ENCODE data around the gene PEX11G. TPM values are rescaled to one million over a fixed set of nuclear protein-coding genes. Genes with fewer than 3 reads are reported as not detected.

The PEX11G gene
- total RNA-seq, 1 experiment from 2014 or later = 2.8 TPM

DNA sequence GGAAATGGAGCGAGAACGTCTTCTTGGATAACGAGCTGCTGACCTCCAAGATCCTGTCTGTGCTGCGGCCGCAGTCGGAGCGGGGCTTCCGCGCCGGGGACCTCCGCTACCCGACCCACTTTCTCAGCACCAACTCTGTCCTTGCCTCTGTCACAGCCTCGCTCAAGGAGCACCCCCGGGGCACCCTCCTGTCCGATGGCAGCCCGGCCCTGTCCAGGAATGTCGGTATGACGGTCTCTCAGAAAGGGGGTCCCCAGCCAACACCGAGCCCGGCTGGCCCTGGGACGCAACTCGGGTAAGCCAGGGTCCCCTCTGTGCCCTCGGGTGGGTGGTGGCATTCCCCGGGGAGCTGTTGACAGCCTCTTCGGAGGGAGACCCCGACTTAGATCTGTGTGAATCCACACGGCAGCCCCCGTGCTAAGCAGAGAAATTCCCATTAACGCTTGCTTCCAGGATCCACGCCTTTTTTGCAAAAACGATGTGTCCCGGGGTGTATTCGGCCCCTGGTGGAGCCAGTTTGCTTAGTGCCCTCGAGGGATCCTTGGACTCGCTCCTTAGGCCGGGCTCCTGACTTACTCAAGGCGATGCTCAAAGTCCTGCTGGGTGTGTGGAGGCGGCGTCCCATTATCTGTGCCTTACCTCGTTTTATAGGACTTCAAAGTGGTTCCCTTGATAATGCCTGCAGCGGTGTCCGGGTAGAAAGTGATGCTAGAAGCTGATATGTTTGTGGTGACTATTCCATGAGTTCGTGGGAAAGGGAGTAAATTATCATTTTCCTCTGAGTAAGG lies 48.5 kb downstream of the PEX11G start:
- H3K9me3 ChIP-seq (ENCODE audit: control insufficient read depth, low read depth, low read length) = no peaks in the 10 kb centered on the region
- H2BK20ac ChIP-seq (ENCODE audit: low read depth, low read length, poor library complexity, severe bottlenecking) = no peak overlapping the region
- H4K5ac ChIP-seq (ENCODE audit: insufficient read length, low read depth, low read length) = no peak overlapping the region
- no peaks in the 10 kb centered on the region for H3K4me1 ChIP-seq (ENCODE audit: insufficient read depth, low read length)
- no peak overlapping the region for H2AK5ac ChIP-seq (ENCODE audit: insufficient read length, low read length)
- no peak overlapping the region for H2BK120ac ChIP-seq (ENCODE audit: low read depth, low read length, poor library complexity, severe bottlenecking)
- no peak overlapping the region for H3K23ac ChIP-seq (ENCODE audit: insufficient read length, low read depth, low read length)
- H3K4me2 ChIP-seq (ENCODE audit: insufficient read depth, insufficient read length, low read length) = no peak overlapping the region
- H3K23me2 ChIP-seq (ENCODE audit: insufficient read length, low read depth, low read length, poor library complexity, severe bottlenecking) = no peaks in the 10 kb centered on the region
- H2BK15ac ChIP-seq (ENCODE audit: low read depth, low read length) = no peak overlapping the region
- H3K27ac ChIP-seq (ENCODE audit: insufficient read length, low read depth, low read length) = no peak overlapping the region
- DNase-seq = no peak
- no peak overlapping the region for H2BK5ac ChIP-seq (ENCODE audit: insufficient read length, low read length)
- H3K79me2 ChIP-seq (ENCODE audit: insufficient read depth, low read length) = no peaks in the 10 kb centered on the region
- TF ChIP-seq, protein P1, sequence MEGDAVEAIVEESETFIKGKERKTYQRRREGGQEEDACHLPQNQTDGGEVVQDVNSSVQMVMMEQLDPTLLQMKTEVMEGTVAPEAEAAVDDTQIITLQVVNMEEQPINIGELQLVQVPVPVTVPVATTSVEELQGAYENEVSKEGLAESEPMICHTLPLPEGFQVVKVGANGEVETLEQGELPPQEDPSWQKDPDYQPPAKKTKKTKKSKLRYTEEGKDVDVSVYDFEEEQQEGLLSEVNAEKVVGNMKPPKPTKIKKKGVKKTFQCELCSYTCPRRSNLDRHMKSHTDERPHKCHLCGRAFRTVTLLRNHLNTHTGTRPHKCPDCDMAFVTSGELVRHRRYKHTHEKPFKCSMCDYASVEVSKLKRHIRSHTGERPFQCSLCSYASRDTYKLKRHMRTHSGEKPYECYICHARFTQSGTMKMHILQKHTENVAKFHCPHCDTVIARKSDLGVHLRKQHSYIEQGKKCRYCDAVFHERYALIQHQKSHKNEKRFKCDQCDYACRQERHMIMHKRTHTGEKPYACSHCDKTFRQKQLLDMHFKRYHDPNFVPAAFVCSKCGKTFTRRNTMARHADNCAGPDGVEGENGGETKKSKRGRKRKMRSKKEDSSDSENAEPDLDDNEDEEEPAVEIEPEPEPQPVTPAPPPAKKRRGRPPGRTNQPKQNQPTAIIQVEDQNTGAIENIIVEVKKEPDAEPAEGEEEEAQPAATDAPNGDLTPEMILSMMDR (conservative IDR thresholded peaks at IDR 0.05) = no peak
- H3K4me1 Mint-ChIP-seq = peaks cover 0 to 4% of the 10 kb centered on the region in 2 experiments; a peak in 1 of 4 replicates
- H4K20me1 ChIP-seq (ENCODE audit: control insufficient read depth, insufficient read depth, insufficient read length) = no peaks in the 10 kb centered on the region
- H2AFZ ChIP-seq (ENCODE audit: low read length) = no peak overlapping the region
- no peak overlapping the region for H4K91ac ChIP-seq (ENCODE audit: insufficient read length, low read depth, low read length)
- H3K27ac Mint-ChIP-seq = no peak overlapping the region
- H3K14ac ChIP-seq (ENCODE audit: insufficient read depth, low read length) = no peak overlapping the region
- no peaks in the 10 kb centered on the region for H3K27me3 Mint-ChIP-seq (ENCODE audit: low read depth)
- peaks cover 17 to 43% (median 34%) of the 10 kb centered on the region in 3 experiments; a peak in 6 of 7 replicates for H3K36me3 Mint-ChIP-seq (ENCODE audit: insufficient read depth in 1 of 3, low read depth in 3 of 3)
- no peaks in the 10 kb centered on the region for H3K9me3 Mint-ChIP-seq
- no peak overlapping the region for H3K56ac ChIP-seq (ENCODE audit: insufficient read length, low read depth, low read length)
- no peak overlapping the region for H3K4ac ChIP-seq (ENCODE audit: low read depth, low read length)
- no peak overlapping the region for H3K18ac ChIP-seq (ENCODE audit: insufficient read length, low read depth, low read length)
- WGBS (ENCODE audit: extremely low coverage, insufficient read length, low lambda C conversion rate) = no CpG with 5 or more reads among the region's 43 CpGs
- H4K8ac ChIP-seq (replicated peaks; ENCODE audit: insufficient read length, low read depth, low read length) = no peak overlapping the region
- no peak overlapping the region for H3K4me3 Mint-ChIP-seq
- no peak overlapping the region for H2BK12ac ChIP-seq (ENCODE audit: insufficient read length, low read depth, low read length)
- no peaks in the 10 kb centered on the region for H3K79me1 ChIP-seq (ENCODE audit: insufficient read depth, low read depth, low read length, poor library complexity, severe bottlenecking)
- no peak overlapping the region for H3T11ph ChIP-seq (ENCODE audit: low read length)
- H3K27me3 ChIP-seq (ENCODE audit: insufficient read depth, low read length) = no peaks in the 10 kb centered on the region
- no peak overlapping the region for H3K9ac ChIP-seq (ENCODE audit: extremely low read depth, insufficient read length, low read length)

All from H9 (cell line).